GM23248 (cell line): Measurements from ENCODE around the gene TBL3.

Source experiments
- EZH2 ChIP-seq: fragments of 200-600 bp; sonication (generic); IDR thresholded peaks from 2 replicates; pipeline ENCODE4 v1.6.1; 2018; ENCODE audit warnings: antibody characterized with exemption, mild to moderate bottlenecking; ENCODE audit not compliant: insufficient read depth, poor library complexity, severe bottlenecking
- EZH2phosphoT487 ChIP-seq: fragments of 200-600 bp; sonication (generic); IDR thresholded peaks from 2 replicates; pipeline ENCODE4 v1.6.1; 2018; ENCODE audit warnings: antibody characterized with exemption, moderate library complexity, mild to moderate bottlenecking, low read depth; ENCODE audit not compliant: insufficient read depth

GRCh38 chr16:2027024-2028010 is 55.5 kb downstream of the TBL3 start:
- TF ChIP-seq EZH2: no peak
- TF ChIP-seq EZH2phosphoT487: no peak
